HUES6 (cell line): Measurements from ENCODE around the gene OR52J3.

ENCODE experiments used
- H3K27ac ChIP-seq: 2 replicates; pipeline ENCODE4 v1.7.0; 2013; ENCODE audit warnings: low read depth, mild to moderate bottlenecking, low read length, inconsistent platforms
- H3K27me3 ChIP-seq: 2 replicates; pipeline ENCODE4 v1.6.1; 2013; ENCODE audit warnings: low read length; ENCODE audit not compliant: control insufficient read depth, insufficient read depth
- H3K36me3 ChIP-seq: 2 replicates; pipeline ENCODE4 v1.6.1; 2013; ENCODE audit warnings: low read length; ENCODE audit not compliant: control insufficient read depth, insufficient read depth
- H3K4me1 ChIP-seq: 2 replicates; pipeline ENCODE4 v1.6.1; 2013; ENCODE audit warnings: low read length; ENCODE audit not compliant: control insufficient read depth, insufficient read depth
- H3K4me3 ChIP-seq: 2 replicates; pipeline ENCODE4 v1.5.1; 2013; ENCODE audit warnings: low read depth, low read length
- H3K9ac ChIP-seq: one replicate; pipeline ENCODE4 v1.6.1; 2013; ENCODE audit warnings: mild to moderate bottlenecking, low read length
- H3K9me3 ChIP-seq: 2 replicates; pipeline ENCODE4 v1.6.1; 2013; ENCODE audit warnings: low read depth, low read length; ENCODE audit not compliant: control insufficient read depth, insufficient read depth

The OR52J3 gene

DNA sequence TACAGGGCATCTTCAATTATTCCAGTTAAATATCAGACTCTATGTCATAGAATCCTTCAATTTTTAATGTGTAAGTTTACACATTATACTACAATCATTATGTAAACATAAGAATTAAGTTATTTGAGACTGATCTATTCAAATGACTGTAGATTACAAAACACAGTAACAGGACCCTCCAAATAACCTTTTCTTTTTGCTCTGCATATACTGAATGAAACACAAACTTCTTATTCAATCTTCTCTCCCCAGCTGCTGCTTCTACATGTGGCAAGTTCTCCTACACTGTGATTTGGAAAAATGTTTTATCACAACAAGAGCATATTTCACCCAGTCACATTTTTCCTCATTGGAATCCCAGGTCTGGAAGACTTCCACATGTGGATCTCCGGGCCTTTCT, at the start of gene OR52J3:
Gene OR52J3, plus strand, starts transcription at position 301 of the 400 bp plus-strand sequence. Its CDS starts 0 bp downstream, at position 301.
- H3K9ac ChIP-seq: no peak within 1 kb of the TSS
- H3K27me3 ChIP-seq: no peaks in the 10 kb centered on the region
- peaks cover 2% of the 10 kb centered on the region; the same call in 1 of the 2 replicates for H3K4me1 ChIP-seq
- H3K36me3 ChIP-seq: no peaks in the 10 kb centered on the region
- H3K27ac ChIP-seq: no peak within 1 kb of the TSS
- no peaks in the 10 kb centered on the region for H3K9me3 ChIP-seq
- no peak within 1 kb of the TSS for H3K4me3 ChIP-seq

- Histone ChIP-seq H3K4me1 (no peaks in the 10 kb centered on the region), H3K27me3 (no peaks in the 10 kb centered on the region), H3K36me3 (no peaks in the 10 kb centered on the region), H3K27ac (no peak overlapping the region), H3K4me3 (no peak overlapping the region), H3K9me3 (no peaks in the 10 kb centered on the region), H3K9ac (no peak overlapping the region)
Measured at GRCh38 chr11:5004424-5005274, 41.7 kb upstream of the OR52J3 start.

- Histone ChIP-seq H3K36me3 (no peaks in the 10 kb centered on the region), H3K27me3 (no peaks in the 10 kb centered on the region), H3K9ac (no peak overlapping the region), H3K27ac (no peak overlapping the region), H3K4me1 (no peaks in the 10 kb centered on the region), H3K9me3 (no peaks in the 10 kb centered on the region), H3K4me3 (no peak overlapping the region)
Measured at GRCh38 chr11:5007561-5007960, 38.8 kb upstream of the OR52J3 start.

DNA sequence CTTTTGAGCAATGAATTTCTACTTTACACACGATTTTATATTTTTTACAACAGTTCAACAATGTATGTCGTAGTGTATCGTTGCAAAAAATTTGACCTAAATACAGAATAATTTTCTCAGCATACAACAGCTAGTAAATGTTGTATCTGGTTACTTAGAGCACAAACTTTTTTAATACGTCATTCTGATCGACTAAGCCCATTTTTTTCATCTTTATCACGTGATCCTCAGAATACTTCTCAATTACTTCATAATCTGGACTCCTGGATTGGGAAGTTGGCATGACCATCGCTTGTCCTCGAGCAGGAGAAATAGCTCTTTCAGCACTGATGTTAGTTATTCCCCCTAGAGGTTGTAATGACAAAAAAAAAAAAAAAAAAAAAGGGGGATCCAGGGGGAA, 35.1 kb upstream of the OR52J3 start:
- H3K9ac ChIP-seq: no peak overlapping the region
- H3K27ac ChIP-seq: no peak overlapping the region
- no peaks in the 10 kb centered on the region for H3K27me3 ChIP-seq

GRCh38 chr11:5013012-5013411, 33.3 kb upstream of the OR52J3 start:
- H3K27ac ChIP-seq: no peak overlapping the region
- H3K4me3 ChIP-seq: no peak overlapping the region
- no peaks in the 10 kb centered on the region for H3K36me3 ChIP-seq
- H3K4me1 ChIP-seq: no peaks in the 10 kb centered on the region
- no peak overlapping the region for H3K9ac ChIP-seq
- H3K9me3 ChIP-seq: no peaks in the 10 kb centered on the region
- no peaks in the 10 kb centered on the region for H3K27me3 ChIP-seq

More for the DNA sequence above, 35.1 kb upstream of the OR52J3 start:
- H3K36me3 ChIP-seq: no peaks in the 10 kb centered on the region
- no peaks in the 10 kb centered on the region for H3K9me3 ChIP-seq
- no peak overlapping the region for H3K4me3 ChIP-seq
- H3K4me1 ChIP-seq: no peaks in the 10 kb centered on the region

- H3K4me1 ChIP-seq: no peaks in the 10 kb centered on the region
- H3K9ac ChIP-seq: no peak overlapping the region
- no peak overlapping the region for H3K27ac ChIP-seq
- no peak overlapping the region for H3K4me3 ChIP-seq
- no peaks in the 10 kb centered on the region for H3K36me3 ChIP-seq
- H3K27me3 ChIP-seq: no peaks in the 10 kb centered on the region
- H3K9me3 ChIP-seq: no peaks in the 10 kb centered on the region
Measured at GRCh38 chr11:5021996-5022395, 24.3 kb upstream of the OR52J3 start.

GRCh38 chr11:5036669-5037068, 9.7 kb upstream of the OR52J3 start:
- Histone ChIP-seq H3K9me3 (no peaks in the 10 kb centered on the region), H3K4me1 (no peaks in the 10 kb centered on the region), H3K27ac (no peak overlapping the region), H3K27me3 (no peaks in the 10 kb centered on the region), H3K36me3 (no peaks in the 10 kb centered on the region), H3K4me3 (no peak overlapping the region), H3K9ac (no peak overlapping the region)

DNA sequence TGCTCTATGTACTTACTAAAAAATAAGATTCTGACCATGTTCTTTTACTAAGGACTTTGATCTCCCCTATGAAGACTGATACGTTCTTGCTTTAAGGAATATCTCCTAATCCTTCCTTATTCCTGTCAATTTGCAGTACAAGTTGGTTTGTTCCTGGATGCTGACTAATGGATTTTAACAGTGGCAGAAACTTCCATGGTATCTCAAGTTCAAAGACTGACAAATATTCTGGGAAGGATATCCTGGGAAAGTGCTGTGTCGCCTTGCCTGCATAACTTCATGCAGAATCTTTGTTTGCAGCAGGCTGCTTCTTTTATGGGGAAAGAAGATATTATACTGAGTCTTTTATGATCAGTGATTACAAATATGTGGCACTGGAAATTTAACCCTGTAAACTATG, 8.4 kb upstream of the OR52J3 start:
- no peak overlapping the region for H3K4me3 ChIP-seq
- H3K9ac ChIP-seq: no peak overlapping the region
- H3K4me1 ChIP-seq: no peaks in the 10 kb centered on the region

DNA sequence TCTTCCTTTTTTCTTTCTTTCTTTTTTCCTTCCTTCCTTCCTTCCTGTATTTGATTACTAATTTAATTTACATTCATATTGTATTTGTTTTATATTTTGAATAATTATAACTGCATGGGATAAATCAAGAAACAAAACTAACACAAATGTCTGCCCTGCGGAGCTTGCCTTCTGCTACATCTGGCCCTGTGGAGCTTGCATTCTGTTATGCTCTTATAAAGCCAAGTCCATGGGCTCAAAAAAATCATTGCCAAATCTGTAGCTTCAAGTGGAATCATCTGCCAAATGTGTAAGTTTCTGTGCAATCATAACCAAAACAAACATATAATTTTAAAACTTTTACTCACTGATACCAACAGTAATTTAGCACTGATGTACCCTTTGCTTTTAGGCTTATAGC, 8.0 kb upstream of the OR52J3 start:
- Histone ChIP-seq H3K9ac (no peak overlapping the region), H3K27ac (no peak overlapping the region), H3K9me3 (no peaks in the 10 kb centered on the region), H3K27me3 (no peaks in the 10 kb centered on the region), H3K36me3 (no peaks in the 10 kb centered on the region), H3K4me3 (no peak overlapping the region), H3K4me1 (no peaks in the 10 kb centered on the region)

More for the DNA sequence above, 8.4 kb upstream of the OR52J3 start:
- Histone ChIP-seq H3K9me3 (no peaks in the 10 kb centered on the region), H3K27me3 (no peaks in the 10 kb centered on the region), H3K36me3 (no peaks in the 10 kb centered on the region), H3K27ac (no peak overlapping the region)

GRCh38 chr11:5040876-5041275, 5.5 kb upstream of the OR52J3 start:
- Histone ChIP-seq H3K9ac (no peak overlapping the region), H3K4me3 (no peak overlapping the region), H3K9me3 (no peaks in the 10 kb centered on the region), H3K4me1 (no peaks in the 10 kb centered on the region), H3K27me3 (no peaks in the 10 kb centered on the region), H3K36me3 (no peaks in the 10 kb centered on the region), H3K27ac (no peak overlapping the region)

DNA sequence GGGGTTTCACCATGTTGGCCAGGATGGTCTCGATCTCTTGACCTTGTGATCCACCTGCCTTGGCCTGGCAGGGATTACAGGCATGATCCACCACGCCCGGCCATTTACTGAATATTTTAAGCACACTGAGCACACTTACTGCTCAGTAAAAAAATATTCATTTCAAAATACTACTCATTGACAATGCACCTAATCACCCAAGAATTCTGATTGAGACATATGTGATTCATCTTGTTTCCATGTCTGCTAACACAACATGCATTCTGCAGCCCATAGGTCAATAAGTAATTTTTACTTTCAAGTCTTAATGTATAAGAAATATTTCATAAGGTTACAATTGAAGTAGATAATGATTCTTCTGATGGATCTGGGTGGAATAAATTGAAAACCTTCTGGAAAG, 4.2 kb upstream of the OR52J3 start:
- Histone ChIP-seq H3K27ac (no peak overlapping the region), H3K36me3 (no peaks in the 10 kb centered on the region), H3K9me3 (no peaks in the 10 kb centered on the region), H3K4me3 (no peak overlapping the region), H3K9ac (no peak overlapping the region), H3K27me3 (no peaks in the 10 kb centered on the region), H3K4me1 (peaks cover 2% of the 10 kb centered on the region; the same call in 1 of the 2 replicates)
